Stimulated activated CD4-positive, alpha-beta T cell treated with anti-CD3 and anti-CD28 coated beads, TNF-alpha, amount 100 ng/mL, for 4 hours (primary cell): Measurements from ENCODE around the gene BANP.
"Not testable (repeated sequence)": the region's sequence is repeated elsewhere in the genome, so short reads cannot be mapped to it uniquely, and the experiment has no call there.

Experiments
- DNase-seq, 3 experiments: peaks; one replicate each; pipeline ENCODE4 v3.0.0-alpha.2; 2020; ENCODE audit warnings: low read depth in 3 of 3

Gene BANP

DNA sequence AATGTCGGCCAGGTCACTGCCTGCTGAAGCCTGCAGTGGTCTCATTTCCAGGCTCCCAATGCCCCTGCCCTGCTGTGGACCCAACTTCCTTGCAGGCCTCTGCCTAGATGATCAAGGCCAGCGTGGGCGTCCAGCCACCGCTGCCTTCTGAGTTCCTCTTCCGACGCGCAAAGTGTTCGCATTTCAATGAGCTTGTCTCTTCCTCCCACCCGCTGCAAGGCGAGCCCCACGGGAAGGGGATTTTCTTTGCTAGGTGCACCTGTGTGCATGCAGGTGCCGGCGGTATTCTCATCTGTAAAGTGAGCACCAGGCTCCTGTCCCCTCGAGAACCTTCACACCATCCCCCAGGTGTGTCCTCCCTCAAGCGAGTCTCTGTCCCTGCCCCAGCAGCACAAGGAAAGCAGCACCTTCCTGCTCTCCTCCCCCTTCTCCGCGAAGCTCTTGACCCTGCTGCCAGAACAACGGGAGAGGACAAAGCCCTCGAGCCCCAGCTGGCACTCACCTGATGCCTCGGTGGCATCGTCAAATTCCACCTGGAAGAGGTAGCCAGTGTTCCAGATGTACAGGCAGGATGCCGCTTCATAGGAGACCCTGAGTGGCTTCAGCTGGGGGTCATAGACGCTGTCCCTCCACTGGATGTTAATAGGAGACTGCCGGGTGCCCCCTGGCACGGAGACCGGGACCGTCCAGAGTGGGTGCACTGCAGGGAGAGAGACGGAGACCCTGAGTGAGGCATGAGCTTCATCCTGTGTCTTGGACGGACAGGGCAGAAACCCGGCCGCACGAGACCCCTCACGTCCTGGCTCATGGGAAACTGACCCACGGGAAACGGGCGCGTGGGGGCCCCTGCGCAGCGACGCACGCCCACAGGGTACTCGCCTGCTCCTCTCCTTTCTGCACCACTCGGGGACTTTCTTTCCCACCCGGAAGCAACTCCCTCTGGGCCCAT, 24.7 kb upstream of the BANP start:
- peak in 1 of 3 experiments; percentile 12 for DNase-seq

DNA sequence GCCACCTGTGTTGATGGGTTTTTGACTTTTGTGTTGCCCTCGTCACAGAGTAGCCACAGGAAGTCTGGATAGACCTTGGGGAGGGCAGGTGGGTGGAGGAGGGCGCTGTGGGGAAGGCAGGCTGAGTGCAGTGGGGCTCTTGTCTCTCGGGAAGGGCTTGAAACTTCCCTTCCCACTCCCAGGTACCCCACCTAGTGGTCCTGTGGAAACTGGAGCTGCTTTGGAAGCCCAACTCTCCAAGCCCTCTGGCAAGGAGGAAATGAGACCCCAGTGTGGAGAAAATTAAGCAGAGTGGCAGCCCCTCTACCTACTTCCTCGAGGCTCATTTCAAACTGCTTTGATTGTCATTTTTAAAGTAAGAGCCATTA, 24.1 kb upstream of the BANP start:
- no peak for DNase-seq

- no peak for DNase-seq
These were observed 21.2 kb upstream of the BANP start for GRCh38 chr16:87929986-87930385.

- no peak for DNase-seq
These were observed 20.8 kb upstream of the BANP start for GRCh38 chr16:87930456-87930855.

GRCh38 chr16:87931504-87931903, 19.7 kb upstream of the BANP start:
- DNase-seq, result no peak

DNA sequence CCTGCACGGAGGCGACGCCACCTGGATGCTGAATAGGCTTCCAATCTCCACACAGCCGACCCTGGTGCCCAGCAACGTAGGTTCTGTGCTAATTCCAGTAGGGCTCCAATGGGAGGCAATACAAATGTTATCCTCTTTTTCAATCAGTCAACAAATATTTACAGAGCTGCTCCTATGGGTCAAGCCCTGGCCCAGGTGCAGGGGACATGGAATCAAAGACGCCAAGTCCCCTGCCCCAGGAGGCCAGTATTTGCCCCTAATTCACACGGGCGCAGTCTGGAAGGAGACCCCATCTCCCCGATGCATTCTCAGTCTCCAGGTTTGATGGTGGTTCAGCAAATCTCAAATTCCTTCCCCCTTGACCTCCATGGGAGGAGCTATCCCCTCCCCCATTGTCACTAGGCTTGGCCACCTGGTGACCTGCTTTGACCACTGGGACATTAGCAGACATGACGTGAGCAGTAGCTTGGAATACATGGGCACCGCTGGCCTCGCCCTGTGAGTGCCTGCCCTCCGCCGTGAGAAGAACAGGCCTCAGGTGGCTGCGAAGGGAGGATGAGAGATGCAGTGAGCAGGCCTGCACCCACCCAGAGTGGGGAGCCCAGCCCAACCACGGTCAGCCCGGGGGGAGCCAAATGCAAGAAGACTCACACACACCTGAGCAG, 18.6 kb upstream of the BANP start:
- DNase-seq, result not testable (repeated sequence)

- no peak for DNase-seq
These were observed 18.1 kb upstream of the BANP start for GRCh38 chr16:87933140-87933495.

GRCh38 chr16:87934752-87935425, 16.3 kb upstream of the BANP start:
- DNase-seq, result not testable (repeated sequence)

- DNase-seq, result not testable (repeated sequence)
These were observed 15.2 kb upstream of the BANP start for GRCh38 chr16:87936016-87936374.

DNA sequence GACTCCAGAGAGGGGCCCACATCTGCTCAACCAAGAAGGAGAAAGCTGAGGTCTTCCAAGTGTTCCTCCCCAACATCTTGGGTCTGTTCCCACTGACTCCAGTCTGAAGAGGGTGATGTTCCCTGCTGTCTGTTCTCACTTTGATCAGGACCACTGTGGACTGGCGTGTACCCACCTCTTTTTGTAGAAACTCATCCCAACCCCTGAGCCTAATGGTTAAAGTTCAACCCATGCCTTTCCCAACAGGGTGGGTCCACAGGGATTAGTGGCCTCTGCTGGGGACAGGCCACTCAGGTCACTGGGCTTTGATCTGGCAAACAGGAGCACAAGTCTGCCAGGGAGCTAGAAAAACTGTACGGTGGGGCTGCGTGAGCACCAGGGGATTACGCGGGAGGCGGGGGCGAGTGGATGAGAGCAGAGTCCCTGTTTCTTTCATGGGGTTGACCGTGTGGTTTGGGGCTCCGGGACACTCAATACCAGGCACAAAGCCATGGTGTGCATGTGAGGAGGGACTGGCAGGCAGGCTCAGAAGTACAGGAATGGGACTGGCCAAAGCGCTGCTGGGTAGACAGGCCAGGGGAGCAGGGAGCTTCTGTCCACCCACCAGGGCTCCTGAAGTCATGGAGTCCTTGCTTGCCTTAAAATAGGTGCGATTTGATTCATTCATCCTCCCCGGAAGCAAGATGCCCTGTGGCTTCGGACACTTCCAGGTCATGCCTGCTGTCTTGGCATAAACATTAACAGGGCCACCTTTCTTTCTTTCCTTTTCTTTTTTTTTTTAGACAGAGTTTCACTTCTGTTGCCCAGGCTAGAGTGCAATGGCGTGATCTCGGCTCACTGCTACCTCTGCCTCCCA, 14.6 kb upstream of the BANP start, which contains the start of gene CA5A:
TSS of gene CA5A (minus strand) at position 155 of the 856 bp plus-strand sequence. CDS start at position 76, 79 bp downstream.
- no peak for DNase-seq

DNA sequence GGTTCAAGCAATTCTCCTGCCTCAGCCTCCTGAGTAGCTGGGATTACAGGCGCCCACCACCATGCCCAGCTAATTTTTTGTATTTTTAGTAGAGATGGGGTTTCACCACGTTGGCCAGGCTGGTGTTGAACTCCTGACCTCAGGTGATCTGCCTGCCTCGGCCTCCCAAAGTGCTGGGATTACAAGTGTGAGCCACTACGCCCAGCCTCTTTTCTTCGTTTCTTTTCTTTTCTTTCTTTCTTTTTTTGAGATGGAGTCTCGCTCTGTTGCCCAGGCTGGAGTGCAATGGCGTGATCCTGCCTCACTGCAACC, 14.0 kb upstream of the BANP start:
- not testable (repeated sequence) for DNase-seq

- DNase-seq, result no peak
These were observed 12.8 kb upstream of the BANP start for GRCh38 chr16:87938412-87938949.

DNA sequence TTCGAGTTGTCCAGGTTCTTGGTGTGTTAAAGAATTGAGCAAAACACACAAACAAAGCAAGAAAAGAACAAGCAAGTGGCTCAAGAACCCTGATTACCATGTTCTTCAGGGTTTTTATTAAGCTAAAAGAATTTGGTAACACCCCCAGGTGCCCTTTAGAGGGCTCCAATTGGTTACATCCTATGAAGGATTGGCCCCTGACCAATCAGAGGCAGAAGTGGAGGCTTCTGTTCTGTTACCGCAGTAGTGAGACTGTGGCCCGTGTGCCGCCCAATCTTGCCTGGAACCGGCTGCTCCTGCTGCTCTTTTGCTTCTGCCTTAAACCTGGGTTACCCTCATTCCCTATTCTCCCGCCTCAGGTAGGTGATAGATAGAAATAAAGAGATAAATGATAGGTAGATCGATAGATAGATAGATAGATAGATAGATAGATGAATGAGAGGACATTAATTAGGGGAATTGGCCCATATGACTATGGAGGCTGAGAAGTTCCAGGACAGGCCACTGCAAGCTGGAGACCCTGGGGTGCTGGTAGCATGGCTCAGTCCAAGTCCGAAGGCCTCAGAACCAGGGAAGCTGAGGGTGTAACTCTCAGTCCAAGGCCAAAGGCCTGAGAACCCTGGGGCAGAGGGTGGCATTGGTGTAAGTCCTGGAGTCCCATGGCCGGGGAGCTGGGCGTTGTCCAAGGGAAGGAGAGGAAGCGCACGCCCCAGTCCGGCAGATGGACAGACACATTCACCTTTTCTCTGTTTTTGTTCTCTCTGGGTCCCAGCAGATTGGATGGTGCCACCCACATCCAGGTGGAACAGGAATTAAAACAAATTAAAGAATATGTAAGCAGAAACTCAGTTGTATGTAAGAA, 11.4 kb upstream of the BANP start:
- DNase-seq, result no peak

DNA sequence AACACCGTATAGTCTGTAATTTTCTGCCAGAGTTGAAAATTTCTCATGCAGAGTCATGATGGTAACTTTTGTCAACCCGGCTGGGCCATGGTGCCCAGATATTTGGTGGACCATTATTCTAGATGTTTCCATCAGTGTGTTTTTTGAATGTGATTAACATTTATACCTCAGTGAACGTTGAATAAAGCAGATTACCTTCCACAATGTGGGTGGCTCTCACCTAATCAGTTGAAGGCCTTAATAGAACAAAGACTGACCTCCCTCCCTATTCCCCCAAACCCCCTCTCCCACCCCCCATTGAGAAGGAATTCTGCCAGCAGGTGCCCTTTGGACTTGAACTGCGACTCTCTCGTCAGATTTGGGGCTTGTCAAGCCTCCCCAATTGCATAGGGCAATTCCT, 8.6 kb upstream of the BANP start:
- DNase-seq, result no peak

DNA sequence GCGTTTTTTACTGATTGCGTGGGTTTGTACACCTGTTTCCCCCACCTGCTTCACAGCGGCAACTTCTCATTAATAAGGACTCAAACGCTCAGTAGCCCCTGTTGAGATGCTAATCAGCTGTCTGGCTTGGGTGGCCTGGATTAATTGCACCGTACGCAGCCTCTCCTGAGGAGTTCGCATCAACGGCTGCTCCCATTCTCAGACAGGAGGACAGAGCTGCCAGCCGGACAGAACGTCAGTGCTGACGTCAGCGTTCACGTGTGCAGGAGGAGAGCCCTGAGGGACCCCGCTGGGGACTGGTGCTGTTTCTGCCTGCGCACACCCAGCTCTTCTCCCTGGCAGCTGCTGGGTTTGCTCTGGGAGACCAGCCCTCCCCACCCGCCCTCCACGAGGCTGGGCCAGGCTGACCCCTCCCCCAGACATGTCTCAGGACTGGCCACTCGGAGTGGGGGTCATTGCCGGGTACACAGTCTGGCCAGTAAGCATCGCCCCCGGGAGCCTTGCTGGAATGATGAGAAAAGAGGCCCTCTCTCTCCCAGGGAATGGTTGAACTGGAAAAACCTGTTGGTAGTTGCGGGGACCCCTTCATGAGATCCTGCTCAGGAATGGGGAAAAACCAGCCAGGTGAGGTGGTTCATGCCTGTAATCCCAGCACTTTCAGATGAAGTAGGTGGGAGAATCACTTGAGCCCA, 5.7 kb upstream of the BANP start:
- no peak for DNase-seq

DNA sequence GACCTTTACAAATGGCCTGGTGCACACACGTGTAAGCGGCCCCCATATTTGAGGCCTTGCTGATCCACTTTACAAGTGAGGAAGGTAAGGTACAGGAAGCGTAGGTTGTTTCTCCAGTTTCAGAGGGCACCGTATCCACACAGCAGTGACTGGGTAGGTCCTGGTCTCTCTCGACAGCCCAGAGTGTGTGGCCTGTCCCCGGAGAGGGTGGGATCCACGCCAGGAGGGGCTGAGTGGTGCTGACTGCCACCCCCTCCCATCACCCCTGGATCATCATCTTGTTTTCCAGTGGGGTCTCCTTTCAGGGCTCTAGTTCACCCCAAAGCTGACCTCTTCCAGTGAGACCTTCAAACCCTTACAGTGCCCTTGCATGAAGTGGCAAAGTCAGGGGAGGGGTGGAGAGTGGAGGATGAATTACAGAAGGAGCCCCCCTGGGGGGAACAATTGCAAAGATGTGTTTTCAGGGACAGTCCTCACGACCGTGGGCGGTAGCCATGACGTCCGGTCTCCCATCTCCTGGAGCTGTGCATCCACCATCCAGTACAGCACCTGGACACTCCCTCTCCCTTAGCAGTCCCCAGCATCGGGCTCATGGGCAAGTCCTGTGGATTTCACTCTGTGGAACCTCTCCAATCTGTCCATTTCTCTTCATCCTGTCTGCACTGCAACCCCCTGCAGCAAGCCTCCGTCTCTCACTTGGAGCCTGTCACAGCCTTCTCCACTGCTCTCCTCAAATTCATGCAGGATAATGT, 4.5 kb upstream of the BANP start:
- DNase-seq, result no peak

DNA sequence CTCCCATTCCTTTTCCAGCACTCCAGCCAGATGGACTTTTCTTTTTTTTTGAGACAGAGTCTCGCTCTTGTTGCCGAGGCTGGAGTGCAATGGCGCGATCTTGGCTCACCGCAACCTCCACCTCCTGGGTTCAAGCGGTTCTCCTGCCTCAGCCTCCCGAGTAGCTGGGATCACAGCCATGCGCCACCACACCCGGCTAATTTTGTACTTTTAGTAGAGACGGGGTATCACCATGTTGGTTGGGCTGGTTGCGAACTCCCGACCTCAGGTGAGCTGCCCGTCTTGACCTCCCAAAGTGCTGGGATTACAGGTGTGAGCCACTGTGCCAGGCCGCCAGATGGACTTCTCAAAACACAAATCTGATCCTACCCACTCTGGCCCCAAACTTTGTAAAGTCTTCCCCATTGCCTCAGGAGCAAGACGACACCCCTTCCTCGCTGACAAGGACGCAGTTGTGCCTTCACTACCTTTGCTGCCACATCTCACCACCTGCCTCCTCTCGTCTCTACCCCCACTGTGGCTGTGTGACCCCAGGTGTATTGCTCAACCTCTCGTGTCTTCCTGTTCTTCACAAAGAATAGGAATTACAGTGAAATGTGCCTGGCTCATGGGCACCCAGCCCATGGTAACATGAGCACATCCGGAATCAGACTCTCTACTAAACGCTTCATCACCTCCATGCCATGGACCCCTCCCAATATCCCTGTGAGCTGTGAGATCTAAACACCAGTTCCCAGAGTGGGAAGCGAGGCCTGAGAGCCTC, 3.7 kb upstream of the BANP start:
- DNase-seq, result no peak

GRCh38 chr16:87948119-87948545, 3.1 kb upstream of the BANP start:
- DNase-seq, result no peak

- no peak for DNase-seq
These were observed 2.5 kb upstream of the BANP start for GRCh38 chr16:87948735-87949070.
